Aorta (tissue), 5 donors: Measurements from ENCODE around the gene GMDS. TPM values are rescaled to one million over a fixed set of nuclear protein-coding genes. Genes with fewer than 3 reads are reported as not detected.

Experiments used
- ATAC-seq: fragments of 200-7000 bp; cut with Tn5 transposase; one replicate; pipeline ENCODE4 v1.9.1; 2022; ENCODE audit warnings: moderate library complexity; ENCODE audit not compliant: low FRiP score
- DNase-seq, 2 donors: peaks; one replicate each; pipeline ENCODE4 v3.0.0-alpha.2; 2020
- H3K27ac ChIP-seq, 2 donors: one replicate each; pipeline ENCODE4 v1.5.1; 2013; ENCODE audit warnings: low read length in 2 of 2, mild to moderate bottlenecking in 2 of 2, moderate library complexity in 2 of 2, control low read depth in 1 of 2, inconsistent platforms in 1 of 2, low read depth in 1 of 2
- H3K27me3 ChIP-seq, 2 donors: one replicate each; pipeline ENCODE4 v1.6.1; 2013; ENCODE audit warnings: control low read depth in 1 of 2, low read length in 1 of 2, mild to moderate bottlenecking in 1 of 2, moderate library complexity in 1 of 2; ENCODE audit not compliant: insufficient read depth in 2 of 2, control insufficient read depth in 1 of 2
- H3K36me3 ChIP-seq, 2 donors: one replicate each; pipeline ENCODE4 v1.6.1; 2013; ENCODE audit warnings: control low read depth in 1 of 2, low read length in 1 of 2, mild to moderate bottlenecking in 1 of 2; ENCODE audit not compliant: insufficient read depth in 2 of 2, control insufficient read depth in 1 of 2
- H3K4me1 ChIP-seq, 2 donors: one replicate each; pipeline ENCODE4 v1.6.1; 2013; ENCODE audit warnings: low read length in 2 of 2, control low read depth in 1 of 2, mild to moderate bottlenecking in 1 of 2, moderate library complexity in 1 of 2; ENCODE audit not compliant: insufficient read depth in 2 of 2, control insufficient read depth in 1 of 2
- H3K4me3 ChIP-seq, 2 donors: one replicate each; pipeline ENCODE4 v1.5.1; 2013; ENCODE audit warnings: low read length in 2 of 2, control low read depth in 1 of 2, mild to moderate bottlenecking in 1 of 2
- H3K9me3 ChIP-seq: one replicate; pipeline ENCODE4 v1.6.1; 2013; ENCODE audit warnings: mild to moderate bottlenecking, low read length; ENCODE audit not compliant: control insufficient read depth
- WGBS, 2 donors: extraction: QIAGEN DNeasy Blood & Tissue Kit; methylation state at CpG; one replicate each; pipeline ENCODE4 v1.1.7; 2013; 5-methylcytosine and 5-hydroxymethylcytosine counted together
- intact Hi-C, 2 donors: fragments of 100-400 bp; cut with DNase I; formaldehyde crosslinking; loops; one replicate each; pipeline versions ENCODE4 v1.14.2 to v1.15.0; 2022
- polyA plus RNA-seq, 2 donors: library from polyadenylated mRNA; stranded (reverse); fragments of 200-250 nt; gene quantifications; one replicate each; pipeline ENCODE4 v1.2.3, GENCODE V29; 2013
- total RNA-seq, 2 donors: library from RNA; stranded (reverse); fragmentation: NEBNext Ultra II Directional; extraction: Animal tissue kit (Norgen Biotek cat#: 25700); gene quantifications; one replicate each; pipeline ENCODE4 v1.2.1, GENCODE V29; 2021
- donor health status: healthy with polysubstance abuse.
- donor health status: Bipolar disorder and iron deficiency.
- donor health status: DM: no; HTN: no; CAD: no.
- donor health status: DM: no; HTN: no; CAD: no.
- donor health status: DM: yes; HTN: yes; CAD: no.

GMDS gene
- total and polyA plus RNA-seq, 4 donors = 66.1 to 138 (median 84.9) TPM

DNA sequence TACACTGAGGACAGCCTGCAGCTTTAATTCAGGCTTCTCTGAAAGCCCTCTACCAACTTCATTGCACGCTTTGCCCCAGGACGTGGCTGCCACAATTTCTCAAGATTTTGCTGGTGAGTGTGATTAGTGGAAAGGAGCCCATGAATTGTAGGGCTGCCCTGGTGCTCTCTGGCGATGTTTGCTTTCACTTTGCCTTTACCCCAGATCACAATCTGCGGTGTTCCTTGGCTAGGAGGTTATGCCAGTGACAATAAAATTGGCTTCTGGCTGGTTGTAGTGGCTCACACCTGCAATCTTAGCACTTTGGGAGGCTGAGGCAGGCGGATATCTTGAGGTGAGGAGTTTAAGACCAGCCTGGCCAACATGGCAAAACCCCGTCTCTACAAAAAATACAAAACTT lies 496.4 kb downstream of the GMDS start:
- DNase-seq = no peak
- Histone ChIP-seq H3K27me3 (no peaks in the 10 kb centered on the region), H3K27ac (no peak overlapping the region), H3K36me3 (no peaks in the 10 kb centered on the region), H3K4me3 (peak overlapping the region; percentile 36 to 70), H3K9me3 (no peaks in the 10 kb centered on the region), H3K4me1 (peaks cover 0 to 4% of the 10 kb centered on the region in 2 donors)
- intact Hi-C loops = no loop called here
- WGBS, 2 donors = 25 to 44% methylated on average over 6 of the region's 6 CpGs
- no peak for ATAC-seq

DNA sequence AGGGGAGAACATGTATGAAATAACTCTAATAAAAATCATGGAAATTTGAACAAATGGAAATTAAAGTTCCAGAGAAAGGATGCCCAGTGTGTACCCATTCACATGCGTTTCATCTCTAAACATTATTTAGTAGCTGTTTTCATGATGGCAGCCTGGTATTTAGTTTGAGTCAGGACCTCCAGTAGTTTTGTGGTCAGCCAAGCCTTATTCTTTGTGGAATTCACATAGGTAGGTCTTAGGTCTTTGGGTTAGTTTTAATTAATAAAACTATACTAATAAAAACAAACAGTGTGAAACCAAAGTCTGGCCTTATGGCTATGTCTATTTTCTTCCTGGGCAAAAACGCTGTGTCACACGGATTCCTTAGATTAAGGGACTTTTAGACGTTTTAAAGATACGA lies 497.9 kb downstream of the GMDS start:
- WGBS, 2 donors = 70 to 75% methylated on average over 5 of the region's 5 CpGs
- H3K9me3 ChIP-seq = no peaks in the 10 kb centered on the region
- DNase-seq = no peak
- no peaks in the 10 kb centered on the region for H3K36me3 ChIP-seq
- no peak for ATAC-seq
- peaks cover 0 to 4% of the 10 kb centered on the region in 2 donors for H3K4me1 ChIP-seq
- H3K27me3 ChIP-seq = no peaks in the 10 kb centered on the region
- H3K27ac ChIP-seq = no peak overlapping the region
- intact Hi-C loops = no loop called here
- no peak overlapping the region for H3K4me3 ChIP-seq

DNA sequence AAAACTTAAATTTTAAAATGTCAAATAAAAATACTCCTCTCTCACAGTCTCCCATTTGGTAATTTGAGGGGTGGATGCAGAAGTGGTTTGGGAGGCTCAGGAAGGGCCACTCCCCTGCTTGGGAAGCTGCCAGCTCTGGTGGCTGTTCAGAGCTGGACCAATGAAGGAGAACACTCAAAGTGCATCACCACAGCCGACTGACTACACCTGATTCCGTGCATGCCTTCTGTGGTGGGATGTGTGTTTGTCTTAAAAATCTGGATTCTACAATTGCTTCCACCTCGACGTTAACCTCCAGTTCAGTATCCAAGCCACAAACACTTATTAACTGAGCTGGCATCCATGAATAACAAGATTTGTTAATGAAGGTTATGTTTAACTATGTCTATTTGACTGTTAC lies 498.4 kb downstream of the GMDS start:
- H3K4me3 ChIP-seq = no peak overlapping the region
- no peak overlapping the region for H3K27ac ChIP-seq
- intact Hi-C loops = no loop called here
- H3K27me3 ChIP-seq = no peaks in the 10 kb centered on the region
- DNase-seq = no peak
- ATAC-seq = no peak
- H3K36me3 ChIP-seq = no peaks in the 10 kb centered on the region
- H3K4me1 ChIP-seq = peaks cover 0 to 4% of the 10 kb centered on the region in 2 donors
- WGBS, 2 donors = 83 to 85% methylated on average over 4 of the region's 4 CpGs
- H3K9me3 ChIP-seq = no peaks in the 10 kb centered on the region

DNA sequence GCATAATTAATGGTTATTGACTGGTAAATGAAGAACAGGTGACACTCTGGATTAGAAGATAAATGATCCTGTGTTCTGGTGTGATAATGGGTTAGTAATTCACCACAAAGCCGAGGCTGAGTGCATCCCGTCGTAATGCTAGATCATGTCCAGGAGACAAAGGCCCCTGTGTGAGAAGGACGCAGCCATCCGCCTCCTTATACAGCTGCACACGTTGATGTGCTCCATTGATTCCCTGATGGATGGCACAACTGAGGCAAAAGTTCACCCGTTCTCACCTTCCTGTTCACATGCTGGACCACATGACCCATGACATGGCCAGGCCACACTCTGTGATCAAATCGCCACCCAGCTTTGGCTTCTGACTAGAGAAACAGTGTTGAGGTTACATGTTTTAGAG lies 499.6 kb downstream of the GMDS start:
- Histone ChIP-seq H3K4me1 (peaks cover 0 to 4% of the 10 kb centered on the region in 2 donors), H3K27me3 (no peaks in the 10 kb centered on the region), H3K36me3 (no peaks in the 10 kb centered on the region), H3K27ac (no peak overlapping the region), H3K4me3 (no peak overlapping the region), H3K9me3 (no peaks in the 10 kb centered on the region)
- ATAC-seq = no peak
- DNase-seq = no peak
- 93 to 97% methylated on average over 8 of the region's 8 CpGs for WGBS, 2 donors
- intact Hi-C loops = no loop called here

DNA sequence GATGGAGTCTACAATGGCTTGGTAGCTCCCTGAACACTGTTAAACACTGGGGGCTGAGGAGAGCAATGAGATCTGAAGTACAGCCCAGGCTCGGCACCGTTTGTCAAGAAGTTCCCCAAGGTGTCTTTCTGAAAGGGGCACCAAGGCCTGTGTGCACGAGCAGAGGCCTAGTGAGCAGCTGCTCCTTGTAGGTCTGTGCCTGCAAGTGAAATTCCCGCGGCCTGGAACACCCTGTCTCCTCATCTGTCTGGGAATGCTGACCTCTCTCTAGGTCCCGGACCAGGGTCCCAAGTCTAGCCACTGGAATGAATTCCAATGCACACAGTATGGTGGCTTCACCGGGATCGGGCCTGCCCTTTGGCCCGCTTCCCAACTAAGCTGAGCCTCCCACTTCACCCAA lies 500.9 kb downstream of the GMDS start:
- DNase-seq = no peak
- Histone ChIP-seq H3K27ac (peak overlapping the region in 1 of 2 donors; percentile 61), H3K4me3 (no peak overlapping the region), H3K27me3 (no peaks in the 10 kb centered on the region), H3K36me3 (no peaks in the 10 kb centered on the region), H3K4me1 (peaks cover 0 to 4% of the 10 kb centered on the region in 2 donors), H3K9me3 (no peaks in the 10 kb centered on the region)
- intact Hi-C loops = no loop called here
- peak; percentile 41 for ATAC-seq
- WGBS, 2 donors = 62% methylated on average over 9 of the region's 9 CpGs

DNA sequence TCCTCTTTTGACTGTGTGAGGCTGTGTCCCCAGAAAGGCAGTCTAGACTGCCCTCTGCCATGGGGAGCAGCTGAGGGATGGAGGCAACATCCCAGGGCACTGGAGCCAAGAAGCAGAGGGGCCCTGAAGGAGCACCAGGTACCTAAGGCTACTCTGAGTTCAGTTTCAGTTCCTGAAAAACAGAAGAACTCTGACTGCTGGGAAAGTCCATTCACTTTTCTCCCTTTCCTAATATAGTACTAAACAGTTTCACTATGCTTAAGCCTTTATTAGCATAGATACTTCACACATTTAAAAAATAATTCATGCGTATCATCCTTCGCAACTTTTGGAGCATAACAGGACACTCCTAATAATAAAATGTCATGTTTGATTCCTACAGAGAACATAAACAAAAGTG lies 505.7 kb downstream of the GMDS start:
- ATAC-seq (no peak), DNase-seq (no peak)
- WGBS, 2 donors = 95 to 98% methylated on average over 2 of the region's 2 CpGs
- intact Hi-C loops = no loop called here
- Histone ChIP-seq H3K4me1 (no peaks in the 10 kb centered on the region), H3K4me3 (no peak overlapping the region), H3K36me3 (no peaks in the 10 kb centered on the region), H3K9me3 (no peaks in the 10 kb centered on the region), H3K27me3 (no peaks in the 10 kb centered on the region), H3K27ac (no peak overlapping the region)

DNA sequence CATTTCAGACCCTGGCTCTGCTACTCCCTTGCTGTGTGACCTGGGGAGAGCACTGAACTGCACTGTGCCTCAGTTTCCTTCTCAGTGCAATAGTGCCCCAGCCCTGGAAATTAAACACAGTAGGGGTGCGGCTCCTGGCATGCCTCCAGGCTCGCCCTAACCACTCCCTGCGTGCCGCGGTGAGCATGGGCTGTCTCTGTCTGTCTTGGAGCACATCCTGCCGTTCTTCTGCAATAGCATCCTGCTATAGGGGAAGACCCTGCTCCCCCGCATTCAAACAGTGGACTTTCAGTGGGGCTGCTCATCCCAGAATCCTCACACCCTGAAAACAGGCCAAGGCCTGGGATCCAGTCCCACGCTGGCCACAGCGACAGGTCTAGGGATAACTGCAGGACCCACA lies 506.2 kb downstream of the GMDS start:
- WGBS, 2 donors = 95 to 97% methylated on average over 9 of the region's 9 CpGs
- H3K27me3 ChIP-seq = no peaks in the 10 kb centered on the region
- H3K4me3 ChIP-seq = no peak overlapping the region
- no peak for DNase-seq
- no peaks in the 10 kb centered on the region for H3K36me3 ChIP-seq
- no peak for ATAC-seq
- intact Hi-C loops = no loop called here
- H3K27ac ChIP-seq = no peak overlapping the region
- no peaks in the 10 kb centered on the region for H3K4me1 ChIP-seq
- no peaks in the 10 kb centered on the region for H3K9me3 ChIP-seq

DNA sequence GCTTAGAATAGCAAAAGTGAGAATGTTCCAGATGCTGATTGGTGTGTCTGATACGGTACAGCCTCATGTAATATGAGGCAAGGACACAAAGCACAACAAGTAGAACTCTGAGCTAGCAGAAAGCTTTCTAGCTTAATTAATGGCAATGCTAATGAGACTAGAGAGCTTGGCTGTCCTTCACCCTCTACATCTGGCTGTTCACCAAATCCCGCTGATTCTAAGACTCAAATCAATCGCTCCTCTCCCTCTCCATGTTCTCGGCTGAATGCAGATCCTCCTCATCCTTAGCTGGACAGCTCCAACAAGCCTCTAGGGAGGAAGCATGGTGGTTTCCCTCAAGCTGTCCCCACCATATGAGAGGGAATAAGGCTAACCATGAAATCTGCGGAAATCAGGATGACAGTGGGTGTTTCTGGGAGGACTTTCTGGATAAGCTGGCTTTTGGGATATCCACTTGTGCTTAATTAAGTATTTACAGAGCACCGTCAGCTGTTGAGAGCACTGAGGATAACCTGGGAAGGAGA lies 506.8 kb downstream of the GMDS start:
- H3K9me3 ChIP-seq = no peaks in the 10 kb centered on the region
- no peaks in the 10 kb centered on the region for H3K4me1 ChIP-seq
- DNase-seq = no peak
- H3K36me3 ChIP-seq = no peaks in the 10 kb centered on the region
- no peak for ATAC-seq
- WGBS, 2 donors = 93 to 94% methylated on average over 6 of the region's 6 CpGs
- intact Hi-C loops = no loop called here
- H3K4me3 ChIP-seq = no peak overlapping the region
- no peaks in the 10 kb centered on the region for H3K27me3 ChIP-seq
- H3K27ac ChIP-seq = no peak overlapping the region

DNA sequence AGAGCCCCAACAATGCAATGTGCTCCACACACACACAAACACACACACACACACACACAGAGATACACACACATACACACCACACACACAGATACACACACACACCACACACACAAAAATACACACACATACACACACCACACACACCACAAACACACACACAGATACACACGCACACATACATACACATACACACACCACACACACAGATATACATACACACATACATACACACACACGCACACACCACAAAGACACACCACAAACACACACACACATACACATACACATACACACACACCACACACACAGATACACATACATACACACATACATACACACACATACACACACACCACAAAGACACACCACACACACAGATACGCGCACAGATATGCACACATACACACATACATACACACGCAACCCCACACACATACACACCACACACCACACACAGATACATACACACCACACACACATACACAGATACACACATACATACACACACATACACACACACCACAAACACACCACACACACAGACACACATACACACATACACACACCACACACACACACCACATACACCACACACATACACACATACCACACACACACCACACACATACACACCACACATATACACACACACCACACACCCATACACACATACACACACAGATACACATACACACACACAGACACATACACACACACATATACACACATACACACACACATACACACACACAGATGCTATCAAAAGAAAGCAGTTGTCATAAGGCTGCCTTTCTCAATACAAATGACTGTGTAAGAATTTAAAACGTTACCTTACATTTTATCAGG lies 507.7 kb downstream of the GMDS start:
- Histone ChIP-seq H3K36me3 (no peaks in the 10 kb centered on the region), H3K27me3 (no peaks in the 10 kb centered on the region), H3K4me3 (no peak overlapping the region), H3K4me1 (no peaks in the 10 kb centered on the region), H3K27ac (no peak overlapping the region), H3K9me3 (no peaks in the 10 kb centered on the region)
- ATAC-seq (no peak), DNase-seq (no peak)
- 88 to 92% methylated on average over 6 of the region's 6 CpGs for WGBS, 2 donors
- intact Hi-C loops = no loop called here
